HG03520 (cell line): ENCODE measurements around the gene C1orf159.
"Not testable (repeated sequence)": the region's sequence is repeated elsewhere in the genome, so short reads cannot be mapped to it uniquely, and the experiment has no call there.

ENCODE experiments used
- ATAC-seq: cut with Tn5 transposase; IDR thresholded peaks from one replicate; pipeline ENCODE4 v1.9.1; 2021; ENCODE audit warnings: mild to moderate bottlenecking, moderate library complexity; ENCODE audit not compliant: unreplicated experiment

The C1orf159 gene

DNA sequence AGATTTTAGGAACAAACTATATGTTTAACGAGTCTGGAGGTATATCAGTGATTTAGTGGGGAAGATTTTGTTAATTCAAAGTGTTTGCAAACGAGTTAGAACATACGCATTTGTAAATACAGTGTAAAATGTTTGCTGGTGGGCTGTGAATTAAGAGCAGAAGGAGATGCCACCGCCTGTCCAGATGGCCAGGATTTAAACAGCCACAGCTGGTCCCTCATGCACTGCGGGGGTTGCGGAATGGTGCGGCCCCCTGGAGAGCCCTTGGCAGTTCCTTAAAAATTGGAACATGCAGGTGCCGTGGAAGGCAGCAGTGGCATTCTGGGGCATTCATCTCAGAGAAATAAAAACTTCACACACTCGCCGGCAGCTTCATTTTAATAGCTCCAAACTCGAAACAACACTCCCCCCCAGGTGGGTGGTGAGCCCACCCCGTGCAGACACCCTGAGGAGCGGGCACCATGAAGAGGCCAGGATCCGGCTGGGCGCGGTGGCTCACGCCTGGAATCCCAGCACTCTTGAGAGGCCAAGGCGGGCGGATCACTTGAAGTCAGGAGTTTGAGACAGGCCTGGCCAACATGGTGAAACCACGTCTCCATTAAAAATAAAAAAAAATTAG is 3.5 kb upstream of the C1orf159 start:
- no peak for ATAC-seq

GRCh38 chr1:1118876-1119220 is 3.0 kb upstream of the C1orf159 start:
- no peak for ATAC-seq

GRCh38 chr1:1118011-1118875 is 2.4 kb upstream of the C1orf159 start:
- ATAC-seq, result no peak

GRCh38 chr1:1117469-1117831 is 1.6 kb upstream of the C1orf159 start:
- no peak for ATAC-seq

DNA sequence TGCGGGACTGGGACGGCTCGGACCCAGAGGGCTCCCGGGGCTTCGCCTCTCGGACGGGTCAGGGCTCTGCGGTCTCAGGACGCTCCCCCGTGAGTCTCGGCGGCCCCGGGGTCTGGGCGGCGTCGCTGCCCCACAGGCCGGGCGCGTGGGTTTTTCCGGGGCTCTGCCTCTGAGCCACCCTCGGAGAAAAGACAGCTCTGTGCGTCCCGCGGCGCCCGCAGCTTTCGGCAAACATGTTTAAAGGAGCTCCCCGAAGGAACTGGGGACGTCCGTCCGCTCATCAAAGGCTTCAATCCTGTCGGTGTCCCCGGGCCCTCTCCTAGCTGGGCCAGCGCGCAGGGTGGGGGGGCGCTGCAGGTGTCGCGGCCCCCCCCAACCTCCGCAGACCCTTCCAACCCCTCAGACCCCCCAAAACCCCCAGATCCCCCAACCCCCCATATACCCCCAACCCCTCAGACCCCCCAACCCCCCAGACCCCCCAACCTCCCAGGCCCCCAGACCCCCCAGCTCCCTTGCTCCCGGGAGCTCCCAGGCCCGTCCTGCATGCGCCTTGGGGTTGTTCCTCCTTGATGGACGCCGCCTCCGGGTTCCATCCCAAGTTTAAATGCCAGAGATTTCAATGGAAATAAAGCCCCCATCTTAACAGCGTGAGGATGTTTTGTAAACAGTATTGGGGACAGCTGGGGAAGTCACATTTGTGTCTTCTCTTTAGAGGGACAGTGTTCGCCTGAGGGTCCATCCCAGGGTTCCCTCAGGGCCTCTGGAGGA is 996 bp upstream of the C1orf159 start:
- no peak for ATAC-seq

GRCh38 chr1:1115136-1115785 is 628 bp downstream of the C1orf159 start:
- no peak for ATAC-seq

DNA sequence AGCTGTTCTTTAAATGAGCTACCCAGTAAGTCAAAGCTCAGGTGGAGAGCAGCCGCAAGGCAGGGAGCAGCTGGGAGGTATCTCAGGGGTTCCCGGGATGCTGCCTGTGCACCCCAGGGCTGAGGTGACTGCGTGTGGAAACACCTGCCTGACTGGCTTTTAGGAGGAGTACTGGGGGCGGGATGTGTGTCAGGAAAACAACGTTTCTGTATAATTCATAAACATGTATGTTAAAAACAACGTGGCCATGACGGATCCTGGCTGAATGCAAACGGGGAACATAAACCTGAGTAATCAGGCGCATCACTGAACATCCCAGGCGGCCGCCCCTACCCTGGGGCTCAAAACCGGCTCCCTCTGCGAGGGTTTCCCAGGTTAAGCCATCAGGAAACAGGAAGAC is 1.5 kb downstream of the C1orf159 start:
- ATAC-seq, result no peak

DNA sequence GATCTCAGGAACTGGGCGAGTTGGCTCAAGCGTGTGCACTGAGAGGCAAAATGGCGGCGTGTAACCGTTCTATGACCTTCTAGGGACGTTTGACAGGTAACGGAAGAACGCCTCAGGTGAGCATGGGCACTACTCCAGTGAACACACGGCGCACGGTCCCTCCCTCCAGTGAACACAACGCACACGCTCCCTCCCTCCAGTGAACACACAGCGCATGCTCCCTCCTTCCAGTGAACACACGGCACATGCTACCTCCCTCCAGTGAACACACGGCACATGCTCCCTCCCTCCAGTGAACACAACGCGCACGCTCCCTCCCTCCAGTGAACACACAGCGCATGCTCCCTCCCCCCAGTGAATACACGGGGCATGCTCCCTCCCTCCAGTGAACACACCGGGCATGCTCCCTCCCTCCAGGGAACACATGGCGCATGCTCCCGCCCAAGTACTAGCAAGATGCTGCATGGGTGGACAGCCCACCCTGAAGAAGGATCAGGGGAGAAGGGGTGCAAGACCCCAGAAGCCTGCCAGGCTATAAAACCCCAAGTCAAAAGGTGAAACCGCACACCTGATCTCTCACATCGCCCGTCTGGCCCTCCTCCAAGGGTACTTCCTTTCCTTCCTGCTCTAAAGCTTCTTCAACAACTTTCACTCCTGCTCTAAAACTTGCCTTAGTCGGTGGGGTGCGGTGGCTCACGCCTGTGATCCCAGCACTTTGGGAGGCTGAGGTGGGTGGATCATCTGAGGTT is 3.5 kb downstream of the C1orf159 start:
- ATAC-seq, result no peak

DNA sequence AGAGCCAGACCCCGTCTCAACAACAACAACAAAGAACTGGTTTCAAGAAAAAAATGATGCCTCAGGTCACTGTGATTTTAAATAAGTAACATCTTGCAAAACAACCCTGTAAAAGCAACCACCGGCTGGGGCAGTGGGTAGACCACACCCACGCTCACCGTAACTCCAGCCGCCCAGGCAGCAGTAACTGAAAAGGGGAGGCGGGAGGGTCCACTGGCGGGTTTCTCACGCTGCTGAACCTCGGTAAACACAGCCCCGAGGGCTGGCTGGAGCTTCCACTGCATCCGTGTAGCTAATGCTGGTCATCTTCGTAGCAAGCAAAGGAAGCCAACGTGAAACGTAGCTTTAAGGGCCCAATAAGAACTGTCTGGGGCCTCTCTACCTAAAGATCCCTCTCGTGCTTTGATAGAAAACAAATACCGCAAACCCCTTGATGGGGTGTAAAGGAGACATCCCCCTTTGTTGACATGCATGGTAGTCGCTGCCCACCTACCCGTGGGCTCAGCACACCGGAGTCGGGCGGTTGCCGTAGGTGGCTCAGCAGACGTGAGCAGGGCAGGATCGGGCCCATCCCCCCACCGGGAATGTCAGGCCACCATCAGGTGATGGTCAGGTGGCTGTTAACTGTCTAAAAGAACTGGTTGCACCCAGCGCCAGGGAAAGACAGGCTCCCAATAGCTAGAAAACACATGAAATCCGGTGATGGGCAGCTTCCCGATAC is 4.2 kb downstream of the C1orf159 start:
- no peak for ATAC-seq

DNA sequence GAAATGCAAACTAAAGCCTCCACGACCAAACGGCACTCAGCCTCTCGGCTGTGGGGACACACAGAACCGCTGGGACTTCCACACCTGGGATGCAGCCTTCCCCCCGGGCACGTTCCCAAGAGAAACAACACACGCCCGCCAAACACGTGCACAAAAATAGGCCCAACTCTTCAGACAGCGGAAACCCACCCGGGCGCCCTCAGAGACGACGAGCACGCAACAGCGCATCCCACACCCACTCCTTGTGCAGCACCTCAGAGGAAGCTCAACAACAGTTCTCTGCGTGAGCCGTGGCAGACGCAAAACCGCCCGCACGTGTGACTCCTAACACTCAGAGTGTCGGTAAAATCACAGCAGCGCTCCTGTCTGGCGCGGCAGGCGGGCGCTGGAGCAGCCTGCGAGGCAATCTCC is 5.3 kb downstream of the C1orf159 start:
- ATAC-seq, result no peak

DNA sequence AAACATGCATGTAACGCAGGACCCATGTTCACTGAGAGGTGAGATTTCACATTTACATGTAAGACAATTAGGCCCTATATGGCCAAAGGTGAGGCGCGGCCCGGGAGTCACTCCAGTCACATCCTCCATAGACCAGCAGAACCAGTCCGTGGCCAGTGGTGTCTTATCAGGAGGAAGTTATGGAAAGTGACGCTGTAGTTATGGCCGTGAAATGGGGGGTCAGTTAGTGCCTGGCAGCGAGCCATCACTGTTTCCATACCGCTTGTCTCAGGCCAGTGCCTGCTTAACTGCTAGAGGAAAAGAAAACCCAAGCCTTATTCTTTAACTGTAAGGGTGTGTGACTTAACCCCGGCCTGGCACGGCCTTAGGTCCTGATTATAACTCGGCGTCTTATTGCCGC is 6.1 kb downstream of the C1orf159 start:
- no peak for ATAC-seq

DNA sequence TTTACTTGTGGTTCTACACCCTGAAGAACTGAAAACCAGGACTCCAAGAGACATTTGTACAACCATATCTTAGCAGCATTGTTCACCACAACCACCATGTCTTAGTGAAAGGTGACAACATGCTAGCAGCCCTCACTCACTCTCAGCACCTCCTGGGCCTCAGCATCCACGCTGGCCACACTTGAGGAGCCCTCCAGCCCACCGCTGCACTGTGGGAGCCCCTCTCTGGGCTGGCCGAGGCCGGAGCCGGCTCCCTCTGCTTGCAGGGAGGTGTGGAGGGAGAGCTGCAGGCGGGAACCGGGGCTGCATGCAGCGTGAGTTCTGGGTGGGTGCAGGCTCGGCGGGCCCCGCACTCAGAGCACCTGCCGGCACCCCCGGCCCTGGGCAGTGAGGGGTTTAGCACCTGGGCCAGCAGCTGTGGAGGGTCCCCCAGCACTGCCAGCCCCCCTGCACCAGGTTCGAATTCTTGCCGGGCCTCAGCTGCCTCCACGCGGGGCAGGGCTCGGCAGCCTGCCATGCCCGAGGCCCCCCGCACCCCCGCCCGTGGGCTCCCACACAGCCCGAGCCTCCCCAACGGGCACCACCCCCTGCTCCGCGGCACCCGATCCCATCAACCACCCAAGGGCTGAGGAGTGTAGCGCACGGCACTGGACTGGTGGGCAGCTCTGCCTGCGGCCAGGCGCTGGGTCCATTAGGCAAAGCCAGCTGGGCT is 9.2 kb downstream of the C1orf159 start:
- ATAC-seq, result no peak

DNA sequence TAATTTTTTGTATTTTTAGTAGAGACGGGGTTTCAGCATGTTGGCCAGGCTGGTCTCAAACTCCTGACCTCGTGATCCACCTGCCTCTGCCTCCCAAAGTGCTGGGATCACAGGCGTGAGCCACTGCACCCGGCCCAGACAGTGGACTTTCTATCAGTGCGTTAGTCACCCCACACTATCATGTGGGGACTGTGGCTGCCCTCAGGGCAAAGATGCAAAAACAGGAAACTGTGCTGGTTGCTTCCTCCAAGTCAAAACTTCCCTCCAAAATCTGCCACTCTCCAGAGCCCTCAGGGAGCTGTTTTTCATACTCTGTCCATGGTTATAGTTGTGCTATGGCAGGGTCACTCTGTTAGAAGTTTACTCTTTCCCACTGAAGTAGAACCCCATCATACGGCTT is 11.7 kb downstream of the C1orf159 start:
- ATAC-seq, result not testable (repeated sequence)

GRCh38 chr1:1101503-1101902 is 14.4 kb downstream of the C1orf159 start:
- no peak for ATAC-seq

- ATAC-seq, result no peak
These were observed 15.6 kb downstream of the C1orf159 start for GRCh38 chr1:1100296-1100695.

GRCh38 chr1:1099506-1100183 is 16.2 kb downstream of the C1orf159 start:
- ATAC-seq, result no peak

DNA sequence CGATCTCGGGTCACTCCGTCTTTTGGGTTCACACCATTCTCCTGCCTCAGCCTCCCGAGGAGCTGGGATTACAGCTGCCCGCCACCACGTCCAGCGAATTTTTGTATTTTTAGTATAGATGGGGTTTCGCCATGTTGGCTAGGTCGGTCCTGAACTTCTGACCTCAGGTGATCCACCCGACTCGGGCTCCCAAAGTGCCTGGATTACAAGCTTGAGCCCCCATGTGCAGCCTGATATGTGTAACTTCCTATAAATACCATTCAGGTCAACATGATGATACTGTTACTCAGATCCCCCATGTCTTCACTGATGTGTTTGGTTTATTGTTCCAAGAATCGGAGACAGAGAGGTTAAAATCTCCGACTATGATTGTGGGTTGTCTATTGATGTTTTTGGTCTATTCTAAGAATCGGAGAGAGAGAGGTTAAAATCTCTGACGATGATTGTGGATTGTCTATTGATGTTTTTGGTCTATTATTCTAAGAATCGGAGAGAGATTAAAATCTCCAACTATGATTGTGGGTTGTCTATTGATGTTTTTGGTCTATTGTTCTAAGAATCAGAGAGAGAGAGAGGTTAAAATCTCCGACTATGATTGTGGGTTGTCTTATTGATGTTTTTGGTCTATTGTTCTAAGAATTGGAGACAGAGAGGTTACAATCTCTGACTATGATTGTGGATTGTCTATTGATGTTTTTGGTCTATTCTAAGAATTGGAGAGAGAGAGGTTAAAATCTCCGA is 17.0 kb downstream of the C1orf159 start:
- ATAC-seq, result no peak

- not testable (repeated sequence) for ATAC-seq
These were observed 19.8 kb downstream of the C1orf159 start for GRCh38 chr1:1096136-1096535.
